CD14-positive monocyte (primary cell): ENCODE results near the gene ELMO2. TPM values are rescaled to one million over a fixed set of nuclear protein-coding genes. Genes with fewer than 3 reads are reported as not detected.
A peak's percentile ranks its signal among the peaks of the same experiment; 100 is the strongest.

Source experiments
- DNase-seq, 3 donors: peaks; one replicate each; pipeline ENCODE4 v3.0.0-alpha.2; 2011 to 2022
- H2AFZ ChIP-seq: 2 replicates; pipeline ENCODE4 v1.6.0; 2012; ENCODE audit warnings: mild to moderate bottlenecking, low read depth, low read length, inconsistent platforms; ENCODE audit not compliant: insufficient read depth, poor library complexity, severe bottlenecking
- H3K27ac ChIP-seq, 2 donors: 1 replicate in 1 of 2; 2 replicates in 1 of 2; pipeline ENCODE4 v1.5.1; 2012 to 2013; ENCODE audit warnings: low read length in 2 of 2, control low read depth in 1 of 2, inconsistent platforms in 1 of 2, low read depth in 1 of 2, mild to moderate bottlenecking in 1 of 2
- H3K27me3 ChIP-seq, 2 donors: one replicate each; pipeline versions ENCODE4 v1.6.0 to v1.6.1; 2011 to 2013; ENCODE audit warnings: low read length in 2 of 2; ENCODE audit not compliant: control insufficient read depth in 2 of 2, insufficient read depth in 2 of 2
- H3K36me3 ChIP-seq, 2 donors: replicated peaks in 1 of 2; 1 replicate in 1 of 2; 2 replicates in 1 of 2; pipeline versions ENCODE4 v1.5.1 to v1.6.1; 2012 to 2013; ENCODE audit warnings: low read length in 2 of 2, control low read depth in 1 of 2, inconsistent platforms in 1 of 2, mild to moderate bottlenecking in 1 of 2; ENCODE audit not compliant: insufficient read depth in 2 of 2, control insufficient read depth in 1 of 2
- H3K4me1 ChIP-seq, 2 donors: 1 replicate in 1 of 2; 2 replicates in 1 of 2; pipeline versions ENCODE4 v1.5.1 to v1.6.1; 2012 to 2013; ENCODE audit warnings: low read length in 2 of 2, control low read depth in 1 of 2, inconsistent platforms in 1 of 2, mild to moderate bottlenecking in 1 of 2, moderate library complexity in 1 of 2; ENCODE audit not compliant: insufficient read depth in 2 of 2, control insufficient read depth in 1 of 2
- H3K4me2 ChIP-seq: replicated peaks from 2 replicates; pipeline ENCODE3; 2012; ENCODE audit warnings: low read length, moderate library complexity, mild to moderate bottlenecking; ENCODE audit not compliant: poor library complexity, severe bottlenecking; ENCODE audit errors: extremely low read depth
- H3K4me3 ChIP-seq, 3 experiments: fragments of 200-600 bp in 1 of 3; sonication (generic) in 1 of 3; replicated peaks in 1 of 3; 1 replicate in 2 of 3; 2 replicates in 1 of 3; pipeline ENCODE4 v1.5.1; 2011 to 2013; ENCODE audit warnings: low read length in 3 of 3, mild to moderate bottlenecking in 3 of 3, control low read depth in 2 of 3, low read depth in 2 of 3, inconsistent platforms in 1 of 3, moderate library complexity in 1 of 3
- H3K79me2 ChIP-seq: 2 replicates; pipeline ENCODE4 v1.6.0; 2012; ENCODE audit warnings: mild to moderate bottlenecking, control low read depth, inconsistent platforms, low read length, moderate library complexity; ENCODE audit not compliant: insufficient read depth
- H3K9ac ChIP-seq: 2 replicates; pipeline ENCODE4 v1.6.0; 2017; ENCODE audit warnings: low read length, mild to moderate bottlenecking; ENCODE audit not compliant: insufficient read depth, poor library complexity, severe bottlenecking
- H3K9me3 ChIP-seq, 2 donors: replicated peaks in 1 of 2; 1 replicate in 1 of 2; 2 replicates in 1 of 2; pipeline versions ENCODE4 v1.5.1 to v1.6.1; 2012 to 2013; ENCODE audit warnings: low read length in 2 of 2, control low read depth in 1 of 2; ENCODE audit not compliant: control insufficient read depth in 1 of 2, insufficient read depth in 1 of 2
- H4K20me1 ChIP-seq: 2 replicates; pipeline ENCODE4 v1.6.0; 2012; ENCODE audit warnings: mild to moderate bottlenecking, low read length, control low read depth, moderate library complexity; ENCODE audit not compliant: insufficient read depth
- H3K27ac Mint-ChIP-seq, 7 donors: one replicate each; pipeline ENCODE4 v1.8.0; 2020; ENCODE audit warnings: mild to moderate bottlenecking in 7 of 7, mixed read lengths in 7 of 7, moderate library complexity in 6 of 7, inconsistent platforms in 2 of 7
- H3K27me3 Mint-ChIP-seq, 3 donors: one replicate each; pipeline ENCODE4 v1.8.0; 2021 to 2022; ENCODE audit warnings: low read depth in 3 of 3, mild to moderate bottlenecking in 3 of 3, mixed read lengths in 3 of 3, moderate library complexity in 3 of 3, inconsistent platforms in 1 of 3
- H3K36me3 Mint-ChIP-seq, 2 donors: one replicate each; pipeline ENCODE4 v1.8.0; 2020; ENCODE audit warnings: mixed read lengths in 2 of 2, inconsistent platforms in 1 of 2, mild to moderate bottlenecking in 1 of 2
- H3K4me1 Mint-ChIP-seq: one replicate; pipeline ENCODE4 v1.8.0; 2020; ENCODE audit warnings: mild to moderate bottlenecking, mixed read lengths
- H3K4me3 Mint-ChIP-seq, 2 donors: one replicate each; pipeline ENCODE4 v1.8.0; 2020; ENCODE audit warnings: mild to moderate bottlenecking in 2 of 2, mixed read lengths in 2 of 2, moderate library complexity in 1 of 2
- H3K9me3 Mint-ChIP-seq, 7 donors: one replicate each; pipeline ENCODE4 v1.8.0; 2020 to 2022; ENCODE audit warnings: mixed read lengths in 7 of 7, mild to moderate bottlenecking in 6 of 7, moderate library complexity in 6 of 7, inconsistent platforms in 2 of 7
- WGBS: methylation state at CpG from one replicate; pipeline ENCODE4 v1.1.5; 2013; ENCODE audit warnings: missing lambda C conversion rate; ENCODE audit not compliant: insufficient coverage; 5-methylcytosine and 5-hydroxymethylcytosine counted together
- intact Hi-C, 2 donors: fragments of 100-400 bp; cut with micrococcal nuclease; formaldehyde crosslinking; loops; one replicate each; pipeline versions ENCODE4 v1.15.0 to v1.15.1; 2023
- polyA plus RNA-seq, 3 donors: library from polyadenylated mRNA; depleted of rRNA in 1 of 3; unstranded in 2 of 3; stranded (reverse) in 1 of 3; fragments of 300-500 nt in 2 of 3; fragments of >200 nt in 1 of 3; fragmentation: Illumina TruSeq in 2 of 3; gene quantifications; 1 replicate in 2 of 3; 2 replicates in 1 of 3; pipeline ENCODE4 v1.2.3, GENCODE V29; 2012 to 2021
- TF ChIP-seq, protein P1 (sequence below): fragments of 200-600 bp; IDR thresholded peaks from one replicate; pipeline ENCODE4 v1.8.0; 2022; ENCODE audit warnings: antibody characterized with exemption, mild to moderate bottlenecking

The ELMO2 gene
- polyA plus RNA-seq, 3 donors, result 35.3 to 53.1 (median 42.3) TPM

DNA sequence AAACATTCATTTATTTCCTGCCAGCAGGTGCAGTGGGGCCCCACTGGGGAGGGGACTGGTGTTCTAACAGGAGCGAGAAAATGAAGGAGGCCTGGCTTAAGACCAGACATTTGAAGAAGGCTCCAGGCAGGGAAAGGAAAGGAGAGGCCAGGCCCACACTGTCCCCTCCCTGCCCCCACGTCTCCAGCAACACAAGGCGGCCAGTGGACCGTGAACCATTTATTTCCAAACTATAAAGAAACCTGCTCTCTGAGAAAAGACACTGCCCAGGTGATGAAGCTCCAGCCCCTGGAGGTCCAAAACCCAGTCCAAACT is 56.7 kb downstream of the ELMO2 start:
- intact Hi-C loops, result loop anchor here (2.0 to 5.0 kb wide), 2 partner anchors 217 kb away; no protein-coding TSS in a partner anchor
- Histone ChIP-seq H3K27ac (peak overlapping the region in 1 of 2 donors; percentile 9), H3K36me3 (peaks cover 34 to 66% of the 10 kb centered on the region in 2 donors), H4K20me1 (peaks cover 28% of the 10 kb centered on the region), H3K27me3 (no peaks in the 10 kb centered on the region), H3K9ac (no peak overlapping the region), H3K4me1 (peaks cover 17 to 24% of the 10 kb centered on the region in 2 donors), H3K9me3 (no peaks in the 10 kb centered on the region), H3K4me3 (no peak overlapping the region), H3K4me2 (no peak overlapping the region), H3K79me2 (no peaks in the 10 kb centered on the region), H2AFZ (no peak overlapping the region)
- peaks cover 20% of the 10 kb centered on the region for H3K4me1 Mint-ChIP-seq
- H3K27ac Mint-ChIP-seq, result peak overlapping the region in 1 of 7 donors; percentile 57
- TF ChIP-seq, protein P1, sequence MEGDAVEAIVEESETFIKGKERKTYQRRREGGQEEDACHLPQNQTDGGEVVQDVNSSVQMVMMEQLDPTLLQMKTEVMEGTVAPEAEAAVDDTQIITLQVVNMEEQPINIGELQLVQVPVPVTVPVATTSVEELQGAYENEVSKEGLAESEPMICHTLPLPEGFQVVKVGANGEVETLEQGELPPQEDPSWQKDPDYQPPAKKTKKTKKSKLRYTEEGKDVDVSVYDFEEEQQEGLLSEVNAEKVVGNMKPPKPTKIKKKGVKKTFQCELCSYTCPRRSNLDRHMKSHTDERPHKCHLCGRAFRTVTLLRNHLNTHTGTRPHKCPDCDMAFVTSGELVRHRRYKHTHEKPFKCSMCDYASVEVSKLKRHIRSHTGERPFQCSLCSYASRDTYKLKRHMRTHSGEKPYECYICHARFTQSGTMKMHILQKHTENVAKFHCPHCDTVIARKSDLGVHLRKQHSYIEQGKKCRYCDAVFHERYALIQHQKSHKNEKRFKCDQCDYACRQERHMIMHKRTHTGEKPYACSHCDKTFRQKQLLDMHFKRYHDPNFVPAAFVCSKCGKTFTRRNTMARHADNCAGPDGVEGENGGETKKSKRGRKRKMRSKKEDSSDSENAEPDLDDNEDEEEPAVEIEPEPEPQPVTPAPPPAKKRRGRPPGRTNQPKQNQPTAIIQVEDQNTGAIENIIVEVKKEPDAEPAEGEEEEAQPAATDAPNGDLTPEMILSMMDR, result no peak
- 83% methylated on average over 1 of the region's 4 CpGs for WGBS
- peaks cover 57 to 73% of the 10 kb centered on the region in 2 donors for H3K36me3 Mint-ChIP-seq
- H3K27me3 Mint-ChIP-seq, result peaks cover 0 to 2% (median 2%) of the 10 kb centered on the region in 3 donors
- H3K9me3 Mint-ChIP-seq, result peaks cover 0 to 2% (median 0%) of the 10 kb centered on the region in 7 donors
- no peak for DNase-seq
- no peak overlapping the region for H3K4me3 Mint-ChIP-seq

DNA sequence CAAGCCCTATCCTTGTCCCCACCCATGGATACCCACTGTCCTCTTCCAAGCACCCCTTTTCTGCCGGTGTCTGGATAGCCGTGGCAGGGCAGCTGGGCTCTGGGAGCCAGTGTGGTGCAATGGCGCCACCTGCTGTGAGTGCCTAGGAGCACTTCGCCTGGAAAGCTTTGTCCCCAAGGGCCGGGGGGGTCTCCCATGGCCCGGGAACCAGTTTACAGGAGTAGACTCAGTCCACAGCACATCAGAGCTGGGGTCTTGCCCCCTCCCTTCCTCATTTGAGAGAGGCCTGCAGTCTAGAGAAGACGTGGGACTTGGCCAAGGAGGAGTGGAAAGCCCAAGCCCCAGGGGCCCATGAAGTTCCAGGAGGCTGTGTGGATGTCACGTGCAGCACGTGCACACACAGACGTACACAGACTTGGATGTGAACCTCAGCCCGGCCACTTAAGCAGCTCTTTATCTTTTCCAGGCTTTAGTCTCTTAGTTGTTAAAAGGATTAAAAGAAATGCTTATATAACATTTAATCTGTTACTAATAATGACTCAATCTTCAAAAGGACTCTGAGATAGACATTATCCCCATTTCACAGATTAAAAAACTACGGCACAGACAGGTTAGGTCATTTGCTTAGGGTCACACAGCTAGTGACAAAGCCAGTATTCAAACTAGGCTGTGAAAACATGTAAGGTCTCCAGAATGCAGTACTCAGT is 57.2 kb downstream of the ELMO2 start:
- Histone ChIP-seq H3K9ac (no peak overlapping the region), H2AFZ (no peak overlapping the region), H4K20me1 (peaks cover 28% of the 10 kb centered on the region), H3K4me3 (no peak overlapping the region), H3K27ac (no peak overlapping the region), H3K36me3 (peaks cover 30 to 61% of the 10 kb centered on the region in 2 donors), H3K4me2 (no peak overlapping the region), H3K27me3 (peaks cover 0 to 3% of the 10 kb centered on the region in 2 donors), H3K9me3 (no peaks in the 10 kb centered on the region), H3K4me1 (peaks cover 17 to 24% of the 10 kb centered on the region in 2 donors), H3K79me2 (no peaks in the 10 kb centered on the region)
- Mint-ChIP-seq H3K36me3 (peaks cover 52 to 68% of the 10 kb centered on the region in 2 donors), H3K9me3 (peaks cover 0 to 2% (median 0%) of the 10 kb centered on the region in 7 donors), H3K27me3 (peaks cover 3 to 7% (median 4%) of the 10 kb centered on the region in 3 donors), H3K4me1 (peaks cover 22% of the 10 kb centered on the region), H3K27ac (peak overlapping the region in 1 of 7 donors; percentile 57), H3K4me3 (no peak overlapping the region)
- 86% methylated on average over 2 of the region's 12 CpGs for WGBS
- intact Hi-C loops, result loop anchor here (2.0 to 5.0 kb wide), 2 partner anchors 216 to 217 kb away; no protein-coding TSS in a partner anchor
- peak; percentile 21 to 46 (median 44) for DNase-seq
- TF ChIP-seq, protein P1, result peak; percentile 82
